GM23248 (cell line): ENCODE results near the gene PTX4. TPM values are rescaled to one million over a fixed set of nuclear protein-coding genes. Genes with fewer than 3 reads are reported as not detected.

Source experiments
- DNase-seq: peaks from one replicate; pipeline ENCODE4 v3.0.0-alpha.2; 2015
- H2AFZ ChIP-seq: fragments of 200-600 bp; sonication (generic); 2 replicates; pipeline ENCODE4 v1.6.1; 2016; ENCODE audit warnings: antibody characterized with exemption
- H3F3A ChIP-seq: fragments of 200-600 bp; sonication (generic); 2 replicates; pipeline ENCODE4 v1.6.1; 2016; ENCODE audit warnings: mild to moderate bottlenecking, antibody characterized with exemption, mixed run types; ENCODE audit not compliant: insufficient read depth
- H3K27ac ChIP-seq: fragments of 200-600 bp; sonication (generic); 2 replicates; pipeline ENCODE4 v1.5.1; 2016; ENCODE audit warnings: mild to moderate bottlenecking
- H3K27me3 ChIP-seq: fragments of 200-600 bp; sonication (generic); replicated peaks from 2 replicates; pipeline ENCODE4 v1.6.1; 2016; ENCODE audit warnings: mild to moderate bottlenecking; ENCODE audit not compliant: insufficient read depth
- H3K36me3 ChIP-seq: fragments of 200-600 bp; sonication (generic); 2 replicates; pipeline ENCODE4 v1.6.1; 2016; ENCODE audit warnings: low read depth, mild to moderate bottlenecking
- H3K4me1 ChIP-seq: fragments of 200-600 bp; sonication (generic); 2 replicates; pipeline ENCODE4 v1.6.1; 2016; ENCODE audit warnings: mild to moderate bottlenecking; ENCODE audit not compliant: insufficient read depth
- H3K4me2 ChIP-seq: fragments of 200-600 bp; sonication (generic); one replicate; pipeline ENCODE4 v1.6.1; 2016; ENCODE audit warnings: mild to moderate bottlenecking; ENCODE audit not compliant: unreplicated experiment
- H3K4me3 ChIP-seq: fragments of 200-600 bp; sonication (generic); 2 replicates; pipeline ENCODE4 v1.5.1; 2016; ENCODE audit warnings: mild to moderate bottlenecking
- H3K79me2 ChIP-seq: fragments of 200-600 bp; sonication (generic); 2 replicates; pipeline ENCODE4 v1.6.1; 2016; ENCODE audit warnings: mild to moderate bottlenecking; ENCODE audit not compliant: insufficient read depth
- H3K9ac ChIP-seq: fragments of 200-600 bp; sonication (generic); 2 replicates; pipeline ENCODE4 v1.6.1; 2016; ENCODE audit warnings: mild to moderate bottlenecking
- H3K9me2 ChIP-seq: fragments of 200-600 bp; sonication (generic); 2 replicates; pipeline ENCODE4 v1.6.1; 2016; ENCODE audit warnings: mixed run types, mild to moderate bottlenecking, moderate library complexity; ENCODE audit not compliant: insufficient read depth
- H3K9me3 ChIP-seq: fragments of 200-600 bp; sonication (generic); one replicate; pipeline ENCODE4 v1.6.1; 2017; ENCODE audit warnings: low read depth
- H4K20me1 ChIP-seq: fragments of 200-600 bp; sonication (generic); 2 replicates; pipeline ENCODE4 v1.6.0; 2016; ENCODE audit not compliant: insufficient read depth
- EZH2 ChIP-seq: fragments of 200-600 bp; sonication (generic); IDR thresholded peaks from 2 replicates; pipeline ENCODE4 v1.6.1; 2018; ENCODE audit warnings: antibody characterized with exemption, mild to moderate bottlenecking; ENCODE audit not compliant: insufficient read depth, poor library complexity, severe bottlenecking
- EZH2phosphoT487 ChIP-seq: fragments of 200-600 bp; sonication (generic); IDR thresholded peaks from 2 replicates; pipeline ENCODE4 v1.6.1; 2018; ENCODE audit warnings: antibody characterized with exemption, moderate library complexity, mild to moderate bottlenecking, low read depth; ENCODE audit not compliant: insufficient read depth
- WGBS, 2 experiments: methylation state at CpG; one replicate each; pipeline ENCODE4 v1.1.6; 2015 to 2017; ENCODE audit warnings: low lambda C conversion rate in 2 of 2, low coverage in 1 of 2; ENCODE audit errors: missing lambda C conversion rate in 2 of 2; 5-methylcytosine and 5-hydroxymethylcytosine counted together
- in situ Hi-C: fragments of 300-500 bp; cut with MboI; formaldehyde crosslinking; loops from 2 replicates; pipeline ENCODE4 v1.15.0; 2020
- polyA plus RNA-seq: library from polyadenylated mRNA; unstranded; fragments of >200 nt; fragmentation: Nextera tagmentation; extraction: Ambion mirVana; gene quantifications from 2 replicates; pipeline ENCODE4 v1.2.1, GENCODE V29; 2016
- total RNA-seq: library from RNA; depleted of rRNA; stranded (reverse); fragments of >200 nt; shearing (Covaris generic); gene quantifications from 2 replicates; pipeline ENCODE4 v1.2.3, GENCODE V29; 2014

Gene PTX4
- total and polyA plus RNA-seq, 2 experiments from 2014 or later = not detected

DNA sequence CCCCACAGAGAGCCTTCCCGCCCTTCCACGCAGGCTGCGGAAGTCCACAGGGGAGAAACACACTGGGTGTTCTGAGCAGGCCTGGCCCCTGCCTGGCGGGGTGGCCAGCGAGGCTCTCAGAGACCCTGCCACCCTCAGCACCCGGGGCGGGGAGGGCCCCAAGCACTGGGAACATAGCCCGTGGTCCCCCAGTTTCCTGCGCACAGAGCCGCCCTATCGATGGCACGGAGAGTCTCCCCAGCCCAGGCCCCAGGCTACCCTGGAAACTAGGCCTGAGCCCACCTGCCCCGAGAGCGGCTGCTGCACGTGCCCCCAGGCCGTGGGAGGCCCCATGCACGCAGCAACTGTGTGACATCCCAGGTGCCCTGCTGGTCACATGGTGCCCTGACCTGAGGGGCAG lies 34.2 kb downstream of the PTX4 start:
- Histone ChIP-seq H4K20me1 (no peaks in the 10 kb centered on the region), H3K9me2 (no peaks in the 10 kb centered on the region), H3K27ac (no peak overlapping the region), H3F3A (no peaks in the 10 kb centered on the region), H3K9me3 (no peaks in the 10 kb centered on the region), H3K79me2 (no peaks in the 10 kb centered on the region), H3K27me3 (no peaks in the 10 kb centered on the region), H3K4me1 (no peaks in the 10 kb centered on the region), H3K4me3 (no peak overlapping the region), H3K4me2 (no peak overlapping the region), H2AFZ (no peak overlapping the region), H3K36me3 (no peaks in the 10 kb centered on the region), H3K9ac (no peak overlapping the region)
- TF ChIP-seq EZH2phosphoT487 (no peak), EZH2 (no peak)
- no peak for DNase-seq
- WGBS, 2 experiments = 93 to 94% methylated on average over 14 to 17 of the region's 17 CpGs
- in situ Hi-C loops = no loop called here

DNA sequence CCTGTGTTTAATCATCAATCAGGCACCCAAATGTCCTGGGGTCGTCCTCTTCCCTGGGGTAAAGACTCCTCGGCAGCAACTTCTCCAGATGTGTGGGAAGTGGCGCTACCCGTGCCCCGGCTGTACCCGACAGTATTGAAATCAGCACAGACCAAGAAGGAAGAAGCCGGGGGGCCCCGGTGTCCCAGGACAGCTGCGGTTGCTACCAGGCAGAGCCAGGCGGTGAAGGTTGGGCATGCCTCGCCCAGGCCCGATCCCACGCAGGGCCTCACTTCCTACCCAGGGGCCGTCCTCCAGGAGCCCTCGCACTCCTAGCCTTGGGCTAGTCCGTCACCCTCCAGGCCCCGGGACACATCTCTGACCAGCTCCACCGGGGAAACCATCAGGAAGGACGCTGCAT lies 35.4 kb downstream of the PTX4 start:
- Histone ChIP-seq H3K79me2 (no peaks in the 10 kb centered on the region), H3K27ac (no peak overlapping the region), H3K4me1 (no peaks in the 10 kb centered on the region), H4K20me1 (no peaks in the 10 kb centered on the region), H3K4me3 (no peak overlapping the region), H3K27me3 (no peaks in the 10 kb centered on the region), H2AFZ (no peak overlapping the region), H3K4me2 (no peak overlapping the region), H3K9me3 (no peaks in the 10 kb centered on the region), H3K9ac (no peak overlapping the region), H3K36me3 (no peaks in the 10 kb centered on the region), H3F3A (no peaks in the 10 kb centered on the region), H3K9me2 (no peaks in the 10 kb centered on the region)
- DNase-seq = no peak
- 91 to 93% methylated on average over 17 to 18 of the region's 19 CpGs for WGBS, 2 experiments
- in situ Hi-C loops = no loop called here
- no peak for TF ChIP-seq EZH2phosphoT487
- TF ChIP-seq EZH2 = no peak

DNA sequence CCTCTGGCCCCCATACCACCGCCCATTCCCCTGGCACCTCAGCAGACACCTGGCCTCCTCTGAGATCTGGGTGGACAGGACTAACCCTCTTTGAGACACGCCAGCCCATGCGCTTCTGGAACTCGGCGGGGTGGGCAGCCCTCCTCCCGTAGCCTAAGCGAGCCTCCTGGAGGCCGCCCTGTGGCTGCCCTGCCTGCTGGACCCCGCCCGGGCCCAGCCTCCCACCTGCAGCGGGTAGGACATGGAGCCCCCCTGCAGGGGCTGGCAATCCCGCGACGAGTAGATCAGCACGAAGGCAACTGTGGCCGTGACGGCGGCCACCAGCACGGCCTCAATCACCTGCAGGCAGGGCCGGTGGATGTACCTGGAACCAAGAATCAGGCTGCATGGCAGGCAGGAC lies 36.2 kb downstream of the PTX4 start:
- no peak overlapping the region for H3K4me3 ChIP-seq
- H3K27me3 ChIP-seq = no peaks in the 10 kb centered on the region
- 95 to 96% methylated on average over 15 to 20 of the region's 20 CpGs for WGBS, 2 experiments
- H3K4me1 ChIP-seq = no peaks in the 10 kb centered on the region
- TF ChIP-seq EZH2phosphoT487 (no peak), EZH2 (no peak)
- no peaks in the 10 kb centered on the region for H3K36me3 ChIP-seq
- H3K79me2 ChIP-seq = no peaks in the 10 kb centered on the region
- no peak overlapping the region for H3K27ac ChIP-seq
- DNase-seq = no peak
- H3K9ac ChIP-seq = no peak overlapping the region
- no peak overlapping the region for H2AFZ ChIP-seq
- H3K9me2 ChIP-seq = no peaks in the 10 kb centered on the region
- H4K20me1 ChIP-seq = no peaks in the 10 kb centered on the region
- H3F3A ChIP-seq = no peaks in the 10 kb centered on the region
- H3K9me3 ChIP-seq = no peaks in the 10 kb centered on the region
- in situ Hi-C loops = no loop called here
- H3K4me2 ChIP-seq = no peak overlapping the region

DNA sequence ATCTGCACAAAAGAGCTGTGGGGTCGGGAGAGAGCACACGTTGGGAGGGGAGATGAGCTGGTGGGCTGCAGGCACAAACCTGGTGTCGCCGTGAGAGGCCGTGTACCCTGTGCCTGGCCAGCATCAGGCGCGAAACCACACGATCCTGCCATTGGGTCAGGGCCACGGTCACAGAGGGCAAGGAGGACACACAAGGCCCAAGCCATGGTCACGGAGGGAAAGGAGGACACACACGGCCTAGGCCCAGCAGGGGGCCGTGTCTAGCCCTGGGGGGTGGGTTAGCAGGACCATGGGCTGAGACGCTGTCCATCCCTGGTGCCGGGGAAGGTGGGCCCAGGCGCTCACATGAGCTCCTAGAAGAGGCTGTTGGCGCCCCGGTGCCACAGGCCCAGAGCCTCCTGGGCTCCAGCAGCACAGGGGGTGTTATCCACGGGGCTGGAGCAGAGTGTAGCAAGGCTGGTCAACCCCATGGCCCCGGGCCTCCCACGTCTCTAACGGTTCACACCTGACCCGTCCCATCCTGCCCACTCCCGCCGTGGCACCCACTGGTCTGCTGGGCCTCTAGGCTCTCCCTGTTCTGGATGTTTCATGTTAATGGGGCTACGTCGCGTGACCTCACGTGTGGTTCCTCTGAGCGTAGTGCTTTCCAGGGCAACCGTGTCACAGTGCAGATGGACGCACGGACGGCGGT lies 36.9 kb downstream of the PTX4 start:
- Histone ChIP-seq H3K27ac (no peak overlapping the region), H3K36me3 (no peaks in the 10 kb centered on the region)

More for the DNA sequence above, 36.9 kb downstream of the PTX4 start:
- no peaks in the 10 kb centered on the region for H4K20me1 ChIP-seq
- H2AFZ ChIP-seq = no peak overlapping the region
- no peaks in the 10 kb centered on the region for H3K4me1 ChIP-seq
- no peaks in the 10 kb centered on the region for H3K9me3 ChIP-seq
- H3K9me2 ChIP-seq = no peaks in the 10 kb centered on the region
- no peak overlapping the region for H3K4me3 ChIP-seq
- H3F3A ChIP-seq = no peaks in the 10 kb centered on the region
- no peak overlapping the region for H3K4me2 ChIP-seq
- no peak for DNase-seq
- TF ChIP-seq EZH2 = no peak
- no peak for TF ChIP-seq EZH2phosphoT487
- no peak overlapping the region for H3K9ac ChIP-seq
- no peaks in the 10 kb centered on the region for H3K79me2 ChIP-seq
- WGBS, 2 experiments = 96 to 97% methylated on average over 32 to 34 of the region's 34 CpGs
- H3K27me3 ChIP-seq = no peaks in the 10 kb centered on the region
- in situ Hi-C loops = no loop called here
